Transverse colon (tissue), 3 donors: ENCODE results near the gene TRRAP.

Experiments used
- POLR2A ChIP-seq: fragments of 450-650 bp; IDR thresholded peaks from one replicate; pipeline ENCODE4 v1.6.1; 2016; ENCODE audit warnings: antibody characterized with exemption, mild to moderate bottlenecking, moderate library complexity
- TF ChIP-seq, protein P1 (sequence below), 5 experiments: fragments of 200-600 bp in 3 of 5; fragments of 450-650 bp in 2 of 5; sonication (generic) in 3 of 5; IDR thresholded peaks; 1 replicate in 2 of 5; 2 replicates in 3 of 5; pipeline ENCODE4 v1.5.1; 2016 to 2017; ENCODE audit warnings: antibody characterized with exemption in 5 of 5, inconsistent platforms in 3 of 5, mild to moderate bottlenecking in 2 of 5, moderate library complexity in 1 of 5

DNA sequence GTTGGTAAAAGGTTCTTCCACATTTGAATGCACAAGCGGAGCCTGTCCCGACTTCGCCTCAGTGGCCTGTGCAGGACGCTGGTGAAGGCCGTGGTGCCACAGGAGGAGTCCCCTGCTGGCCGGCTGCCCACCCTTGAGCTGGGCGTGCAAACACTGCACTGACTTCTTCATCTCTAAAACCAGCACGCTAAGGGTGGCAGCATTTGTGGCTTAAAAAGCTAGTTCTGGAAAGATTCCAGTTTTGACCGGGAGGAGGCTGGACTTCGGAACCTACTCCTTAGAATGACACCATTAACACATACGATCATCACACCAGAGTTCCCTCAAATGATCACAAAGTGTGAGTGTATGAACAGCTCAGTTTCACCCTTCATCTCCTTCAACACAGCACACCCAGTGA is 163.2 kb downstream of the TRRAP start:
- TF ChIP-seq, protein P1, sequence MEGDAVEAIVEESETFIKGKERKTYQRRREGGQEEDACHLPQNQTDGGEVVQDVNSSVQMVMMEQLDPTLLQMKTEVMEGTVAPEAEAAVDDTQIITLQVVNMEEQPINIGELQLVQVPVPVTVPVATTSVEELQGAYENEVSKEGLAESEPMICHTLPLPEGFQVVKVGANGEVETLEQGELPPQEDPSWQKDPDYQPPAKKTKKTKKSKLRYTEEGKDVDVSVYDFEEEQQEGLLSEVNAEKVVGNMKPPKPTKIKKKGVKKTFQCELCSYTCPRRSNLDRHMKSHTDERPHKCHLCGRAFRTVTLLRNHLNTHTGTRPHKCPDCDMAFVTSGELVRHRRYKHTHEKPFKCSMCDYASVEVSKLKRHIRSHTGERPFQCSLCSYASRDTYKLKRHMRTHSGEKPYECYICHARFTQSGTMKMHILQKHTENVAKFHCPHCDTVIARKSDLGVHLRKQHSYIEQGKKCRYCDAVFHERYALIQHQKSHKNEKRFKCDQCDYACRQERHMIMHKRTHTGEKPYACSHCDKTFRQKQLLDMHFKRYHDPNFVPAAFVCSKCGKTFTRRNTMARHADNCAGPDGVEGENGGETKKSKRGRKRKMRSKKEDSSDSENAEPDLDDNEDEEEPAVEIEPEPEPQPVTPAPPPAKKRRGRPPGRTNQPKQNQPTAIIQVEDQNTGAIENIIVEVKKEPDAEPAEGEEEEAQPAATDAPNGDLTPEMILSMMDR (IDR thresholded peaks at IDR 0.05): peak in 3 of 5 experiments; percentile 11 to 56 (median 45)
- TF ChIP-seq POLR2A: no peak
